Activated naive CD4-positive, alpha-beta T cell treated with Interleukin-2 at 50 U/mL for 16 hours (primary cell): ENCODE results near the gene REL.
"Not testable (repeated sequence)": the region's sequence is repeated elsewhere in the genome, so short reads cannot be mapped to it uniquely, and the experiment has no call there.

Experiments
- DNase-seq: peaks from one replicate; pipeline ENCODE4 v3.0.0-alpha.2; 2020

REL gene

GRCh38 chr2:60881047-60881932 lies at the start of gene REL:
REL (plus strand) TSS chr2:60881574; CDS start chr2:60881841, 267 bp downstream.
- DNase-seq = peak; percentile 91

GRCh38 chr2:60831921-60832320 lies 49.5 kb upstream of the REL start:
- no peak for DNase-seq

- DNase-seq = no peak
Observed at GRCh38 chr2:60832621-60833020, 48.8 kb upstream of the REL start.

- no peak for DNase-seq
Observed at GRCh38 chr2:60834270-60834717, 47.1 kb upstream of the REL start.

GRCh38 chr2:60836491-60836890 lies 44.9 kb upstream of the REL start:
- DNase-seq = no peak

- no peak for DNase-seq
Observed at GRCh38 chr2:60837123-60837522, 44.3 kb upstream of the REL start.

- DNase-seq = no peak
Observed at GRCh38 chr2:60838481-60838880, 42.9 kb upstream of the REL start.

GRCh38 chr2:60839126-60839813 lies 42.1 kb upstream of the REL start:
- no peak for DNase-seq

- DNase-seq = no peak
Observed at GRCh38 chr2:60840880-60841279, 40.5 kb upstream of the REL start.

GRCh38 chr2:60843006-60843405 lies 38.4 kb upstream of the REL start:
- no peak for DNase-seq

- DNase-seq = no peak
Observed at GRCh38 chr2:60844105-60844504, 37.3 kb upstream of the REL start.

GRCh38 chr2:60847854-60848253 lies 33.5 kb upstream of the REL start:
- DNase-seq = no peak

GRCh38 chr2:60849187-60849586 lies 32.2 kb upstream of the REL start:
- no peak for DNase-seq

- no peak for DNase-seq
Observed at GRCh38 chr2:60852282-60852860, 29.0 kb upstream of the REL start.

- no peak for DNase-seq
Observed at GRCh38 chr2:60853531-60853930, 27.8 kb upstream of the REL start.

- DNase-seq = no peak
Observed at GRCh38 chr2:60855989-60856669, 25.2 kb upstream of the REL start.

- DNase-seq = no peak
Observed at GRCh38 chr2:60857056-60857455, 24.3 kb upstream of the REL start.

- DNase-seq = no peak
Observed at GRCh38 chr2:60858897-60859311, 22.5 kb upstream of the REL start.

GRCh38 chr2:60861736-60862135 lies 19.6 kb upstream of the REL start:
- no peak for DNase-seq

GRCh38 chr2:60862642-60863041 lies 18.7 kb upstream of the REL start:
- no peak for DNase-seq

GRCh38 chr2:60865361-60865760 lies 16.0 kb upstream of the REL start:
- DNase-seq = not testable (repeated sequence)

- DNase-seq = no peak
Observed at GRCh38 chr2:60867007-60867406, 14.4 kb upstream of the REL start.

- peak; percentile 20 for DNase-seq
Observed at GRCh38 chr2:60867848-60868247, 13.5 kb upstream of the REL start.
